ENCODE results near the gene ADCY5.

ADCY5 gene

DNA sequence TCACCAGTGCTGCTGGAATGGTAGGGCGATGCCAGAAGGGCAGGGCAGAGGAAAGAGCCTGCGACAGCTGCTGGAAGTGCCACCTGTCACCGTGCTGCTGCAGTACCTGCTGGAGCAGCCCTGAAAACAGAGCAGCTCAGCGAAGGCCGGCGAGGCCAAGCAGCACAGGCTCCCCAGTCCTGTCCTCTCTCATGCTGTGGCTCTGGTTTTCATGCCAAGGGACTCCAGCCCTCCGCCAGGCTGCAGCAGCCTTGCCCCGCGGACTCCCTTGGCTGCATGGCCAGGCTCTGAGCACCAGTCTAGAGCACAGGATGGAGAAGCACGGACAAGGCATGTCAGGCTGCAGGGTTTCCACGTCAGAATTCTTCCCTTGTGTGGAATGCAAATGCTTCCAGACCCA lies 43.9 kb downstream of the ADCY5 start:
- DNase-seq = no peak

DNA sequence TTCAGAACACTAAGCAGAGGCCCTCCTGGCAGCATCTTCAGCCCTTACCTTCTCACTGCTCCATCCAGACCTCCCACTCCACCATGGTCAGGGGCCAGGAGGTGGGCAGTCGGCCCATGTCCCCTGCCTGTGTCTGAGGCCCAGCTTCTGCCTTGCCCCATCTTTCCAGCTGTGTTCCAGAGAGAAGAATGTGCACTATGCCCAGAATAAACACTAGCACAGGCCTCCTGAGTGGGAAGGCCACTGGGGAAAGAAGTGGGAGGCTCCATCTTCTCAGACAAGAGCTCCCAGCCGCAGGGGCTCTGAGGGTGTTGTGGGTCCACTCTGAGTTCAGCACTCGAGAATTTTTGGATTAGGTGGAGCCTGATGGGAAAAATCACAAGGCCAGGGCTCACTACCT lies 44.5 kb downstream of the ADCY5 start:
- DNase-seq = no peak

DNA sequence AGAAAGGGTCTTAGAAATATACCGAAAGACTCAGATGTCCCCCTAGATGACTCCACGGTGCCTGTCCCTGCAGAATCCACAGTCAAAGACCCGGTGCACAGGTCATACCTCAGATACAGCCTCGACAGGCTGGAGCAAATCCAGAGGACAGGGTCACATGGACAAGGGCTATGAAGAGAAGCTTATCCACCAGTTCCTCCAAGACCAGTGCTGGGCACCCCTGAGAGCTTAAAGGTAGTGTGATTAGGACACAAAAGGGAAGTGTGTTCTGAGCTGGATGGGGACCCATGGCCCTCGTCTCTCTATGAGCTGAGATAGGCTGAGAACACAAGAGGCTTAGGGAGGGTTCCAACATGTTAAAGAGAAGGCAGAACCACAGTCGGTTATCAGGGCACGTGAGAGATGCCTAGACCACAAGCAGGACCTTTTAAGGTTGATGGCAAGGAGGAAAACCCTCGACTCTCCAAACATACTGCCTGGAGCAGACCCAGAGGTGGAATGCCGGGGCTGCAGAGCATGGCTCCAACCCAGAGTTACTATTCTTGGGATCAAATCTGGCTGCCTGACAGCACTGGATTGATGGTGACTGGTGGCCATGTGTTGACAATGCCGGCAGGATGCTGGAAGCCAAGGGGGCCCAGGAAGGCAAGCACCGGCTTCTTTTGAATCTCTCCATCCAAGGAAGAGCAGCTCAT lies 46.9 kb downstream of the ADCY5 start:
- DNase-seq = no peak

DNA sequence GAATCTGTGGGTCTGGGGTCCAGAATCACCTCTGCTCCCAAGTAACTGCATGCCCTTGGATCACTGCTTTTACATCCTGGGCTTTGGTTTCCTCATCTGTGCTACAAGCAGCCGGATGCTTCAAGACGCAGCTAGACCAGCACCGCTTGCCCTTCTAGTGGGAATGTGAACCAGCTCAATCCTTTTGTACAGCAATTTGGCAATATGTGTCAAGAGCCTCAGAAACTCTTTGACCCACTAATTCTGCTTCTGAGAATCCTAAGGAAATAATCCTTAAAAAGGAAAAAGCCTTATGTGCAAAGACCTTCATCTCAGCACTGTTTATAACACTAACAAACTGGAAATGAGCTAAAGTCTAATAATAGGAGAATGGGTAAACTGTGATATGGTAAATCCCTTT lies 48.7 kb downstream of the ADCY5 start:
- no peak for DNase-seq

DNA sequence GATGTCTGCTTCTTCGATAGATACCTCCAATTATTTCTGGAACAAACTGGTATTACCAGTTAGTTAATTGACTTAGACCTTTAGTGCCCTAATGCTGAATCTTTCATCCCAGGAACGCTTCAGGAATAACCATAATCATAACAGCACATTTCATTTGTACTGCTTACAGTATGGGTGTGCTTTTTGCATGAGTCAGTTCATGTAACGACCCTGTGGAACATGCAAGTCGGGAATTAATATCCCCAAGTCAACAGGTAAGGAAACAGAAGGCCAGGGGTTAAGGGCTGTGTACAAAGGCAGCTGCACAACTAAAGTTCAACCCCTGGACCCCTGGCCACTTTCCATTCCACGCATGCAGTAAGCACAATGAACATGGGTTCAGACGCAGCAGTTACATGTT lies 49.2 kb downstream of the ADCY5 start:
- no peak for DNase-seq

DNA sequence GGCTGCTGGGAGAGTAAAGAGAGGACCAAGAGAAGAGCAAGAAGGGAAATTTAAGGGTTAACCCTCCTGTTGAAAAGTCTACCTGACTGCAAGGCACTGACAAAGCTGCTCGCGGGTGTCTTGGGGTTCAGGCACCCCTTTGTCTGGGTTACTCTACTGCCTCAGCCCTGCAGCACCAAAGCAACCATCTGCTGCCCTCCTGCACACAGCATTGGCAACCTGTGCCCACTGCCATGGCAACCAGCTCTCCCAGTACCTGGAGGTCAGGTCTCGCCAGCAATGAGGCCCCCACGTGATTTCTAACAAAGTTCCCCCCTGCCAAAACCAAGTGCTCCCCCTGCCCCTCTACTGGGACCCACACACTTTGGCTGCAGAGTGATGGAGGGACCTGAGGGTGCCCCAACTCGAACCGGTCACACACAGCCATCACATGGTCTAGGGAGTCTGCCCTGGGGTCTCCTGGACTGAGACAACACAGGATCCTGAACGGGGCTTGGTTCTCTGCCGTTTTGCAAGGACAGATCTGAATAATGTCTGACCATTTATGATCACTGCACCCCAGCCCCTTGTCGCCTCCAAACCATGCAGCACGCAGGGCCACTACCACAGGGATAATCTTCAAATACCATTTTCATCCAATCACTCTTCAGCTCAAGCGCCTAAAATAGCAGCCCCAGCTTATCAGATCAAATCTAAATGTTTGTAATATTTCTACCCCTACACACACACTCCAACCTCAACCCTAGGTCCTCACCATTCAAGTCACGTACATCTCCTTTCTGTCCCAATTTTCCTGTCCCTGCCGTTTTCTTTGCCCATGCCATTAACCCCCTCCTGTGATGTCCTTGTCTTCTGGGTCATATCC lies 50.7 kb downstream of the ADCY5 start:
- DNase-seq = no peak

DNA sequence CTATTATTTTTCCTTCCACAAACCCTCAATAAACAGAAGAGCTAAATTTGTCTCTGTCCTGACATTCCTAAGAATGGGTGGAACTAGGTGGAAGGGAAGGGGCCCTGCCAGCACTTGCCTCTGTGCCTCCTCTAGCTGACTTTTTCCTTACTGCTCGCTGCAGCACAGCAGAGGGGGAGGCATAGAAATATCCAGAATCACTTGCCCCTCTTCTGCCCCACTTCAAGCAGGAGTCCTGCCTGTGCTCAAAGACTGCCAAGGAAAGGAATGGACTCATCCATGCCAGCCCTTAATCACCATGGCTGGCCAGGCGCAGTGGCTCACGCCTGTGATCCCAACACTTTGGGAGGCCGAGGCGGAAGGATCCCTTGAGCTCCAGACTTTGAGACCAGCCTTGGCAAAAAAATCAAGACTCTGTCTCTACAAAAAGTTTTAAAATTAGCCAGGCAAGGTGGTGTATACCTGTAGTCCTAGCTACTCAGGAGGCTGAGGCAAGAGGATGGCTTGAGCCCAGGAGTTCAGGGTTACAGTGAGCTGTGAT lies 51.8 kb downstream of the ADCY5 start:
- DNase-seq = no peak

DNA sequence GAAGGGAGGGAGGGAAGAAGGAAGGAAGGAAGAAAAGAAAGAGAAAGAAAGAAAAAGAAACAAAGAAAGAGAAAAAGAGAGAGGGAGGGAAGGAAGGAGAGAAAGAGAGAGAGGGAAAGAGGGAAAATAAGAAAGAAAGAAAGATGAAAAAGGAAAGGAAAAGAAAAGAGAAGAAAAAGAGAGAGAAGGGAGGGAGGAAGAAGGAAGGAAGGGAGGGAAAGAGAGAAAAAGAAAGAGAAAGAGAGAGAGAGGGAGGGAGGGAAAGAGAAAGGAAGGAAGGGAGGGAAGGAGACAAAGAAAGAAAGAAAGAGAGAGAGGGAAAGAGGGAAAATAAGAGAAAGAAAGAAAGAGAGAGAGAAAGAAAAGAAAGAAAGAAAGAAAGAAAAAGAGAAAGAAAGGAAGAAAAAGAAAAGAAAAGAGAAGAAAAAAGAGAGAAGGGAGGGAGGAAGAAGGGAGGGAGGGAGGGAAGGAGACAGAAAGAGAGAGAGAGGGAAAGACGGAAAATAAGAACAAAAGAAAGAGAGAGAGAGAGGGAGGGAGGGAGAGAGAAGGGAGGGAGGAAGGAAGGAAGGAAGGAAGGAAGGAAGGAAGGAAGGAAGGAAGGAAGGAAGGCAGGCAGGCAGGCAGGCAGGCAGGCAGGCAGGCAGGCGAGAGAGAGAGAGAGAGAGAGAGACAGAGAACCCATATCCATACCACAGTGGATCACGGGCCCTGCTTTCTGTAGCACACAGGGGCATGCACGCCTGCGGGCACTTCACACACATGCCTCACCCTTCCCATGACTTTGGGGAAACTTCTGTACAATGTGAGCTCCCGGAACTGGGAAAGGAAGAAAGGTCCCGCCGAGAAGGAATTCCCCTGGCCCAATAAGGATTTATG lies 52.5 kb downstream of the ADCY5 start:
- no peak for DNase-seq

DNA sequence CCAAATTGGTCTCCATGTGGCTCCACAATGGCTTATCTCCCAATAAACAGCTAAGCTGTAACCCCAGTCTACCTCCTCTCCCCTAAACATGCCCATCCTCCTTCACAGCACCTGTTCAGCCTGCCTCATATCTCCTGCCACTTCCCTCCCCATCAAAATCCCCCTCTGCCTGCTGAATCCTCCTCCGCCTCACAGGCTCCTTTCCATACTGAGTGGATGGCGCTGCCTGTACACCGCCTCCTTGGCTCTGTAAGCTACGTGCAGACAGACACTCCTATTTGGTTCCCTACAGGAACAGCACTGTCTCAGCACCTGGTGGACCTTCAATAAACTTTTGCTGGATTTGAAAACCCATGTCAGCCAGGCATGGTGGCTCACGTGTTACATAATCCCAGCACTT lies 53.7 kb downstream of the ADCY5 start:
- no peak for DNase-seq

DNA sequence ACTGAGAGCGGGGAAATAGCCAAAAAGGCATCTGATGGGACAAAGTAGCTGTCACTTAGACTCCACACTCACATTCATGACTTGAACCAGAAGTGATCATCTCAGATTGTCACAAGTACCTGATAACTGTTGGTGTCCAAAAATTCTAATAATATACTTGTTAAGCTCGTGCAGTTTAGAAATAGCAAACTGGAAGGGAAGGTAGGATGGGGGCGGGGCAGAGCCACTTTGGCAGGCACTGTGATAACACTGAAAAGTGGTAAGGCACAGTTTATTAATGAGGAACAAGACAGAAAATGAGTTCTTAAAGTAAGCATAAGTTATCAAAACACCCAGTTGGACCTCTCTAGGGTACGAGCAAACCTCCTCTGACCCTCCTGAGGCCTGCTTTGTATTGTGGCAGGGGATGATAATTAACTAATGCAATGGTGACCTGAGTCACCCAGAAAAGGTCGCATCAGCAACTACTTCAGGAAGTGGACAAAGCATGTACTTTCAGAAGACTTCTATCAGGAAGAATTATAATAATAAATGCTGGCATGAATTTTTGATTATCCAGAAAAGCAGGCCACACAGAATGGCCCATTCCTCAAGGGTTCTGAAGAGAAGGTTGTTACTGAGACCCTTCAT lies 54.4 kb downstream of the ADCY5 start:
- DNase-seq = no peak

DNA sequence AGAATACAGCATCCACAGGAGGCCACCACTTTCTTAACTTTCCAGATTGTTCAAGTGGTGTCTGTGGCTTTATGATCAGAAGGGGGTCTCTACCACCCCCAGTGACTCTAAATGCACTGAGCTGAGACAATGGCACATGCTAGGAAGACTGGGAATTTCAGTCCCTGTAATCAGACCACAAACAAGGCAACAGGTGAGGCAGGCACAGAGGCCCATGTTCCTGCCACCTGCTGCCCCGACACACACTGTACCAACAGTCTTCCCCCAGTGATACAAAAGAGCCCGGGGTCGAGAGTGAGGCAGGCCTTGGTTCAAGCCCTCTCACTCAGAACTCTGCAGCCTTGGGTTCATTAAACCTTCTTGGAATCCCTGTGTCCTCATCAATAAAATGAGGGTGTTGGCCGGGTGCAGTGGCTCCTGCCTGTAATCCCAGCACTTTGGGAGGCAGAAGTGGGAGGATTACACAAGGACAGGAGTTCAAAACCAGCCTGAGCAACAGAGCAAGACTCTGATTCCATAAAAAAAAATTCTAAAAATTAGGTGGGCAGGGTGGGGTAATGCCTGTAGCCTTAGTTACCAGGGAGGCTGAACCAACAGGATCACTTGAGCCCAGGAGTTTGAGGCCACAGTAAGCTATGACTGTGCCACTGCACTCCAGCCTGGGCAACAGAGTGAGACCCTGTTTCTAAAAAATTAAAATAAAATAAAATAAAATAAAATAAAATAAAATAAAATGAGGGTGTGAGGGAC lies 55.8 kb downstream of the ADCY5 start:
- DNase-seq = no peak

DNA sequence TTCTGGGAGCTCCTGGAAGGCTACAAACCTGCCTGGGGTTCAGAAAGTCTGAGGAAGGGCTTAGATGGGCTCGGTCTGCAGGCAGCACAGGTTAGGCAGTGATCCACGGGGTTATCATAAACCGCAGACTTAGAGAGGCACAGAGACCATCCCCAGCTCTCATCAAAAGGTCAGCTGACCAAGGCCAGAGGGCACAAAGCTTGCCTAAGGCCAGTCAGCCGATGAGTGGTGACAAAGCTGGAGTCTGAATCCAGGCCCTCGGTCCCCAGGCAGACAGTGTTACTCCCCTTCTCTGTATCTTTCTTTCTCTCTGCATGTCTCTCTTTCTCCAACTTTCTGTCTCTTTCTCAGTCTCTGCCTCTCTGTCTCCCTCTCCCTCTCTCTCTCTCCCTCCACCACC lies 56.5 kb downstream of the ADCY5 start:
- no peak for DNase-seq

DNA sequence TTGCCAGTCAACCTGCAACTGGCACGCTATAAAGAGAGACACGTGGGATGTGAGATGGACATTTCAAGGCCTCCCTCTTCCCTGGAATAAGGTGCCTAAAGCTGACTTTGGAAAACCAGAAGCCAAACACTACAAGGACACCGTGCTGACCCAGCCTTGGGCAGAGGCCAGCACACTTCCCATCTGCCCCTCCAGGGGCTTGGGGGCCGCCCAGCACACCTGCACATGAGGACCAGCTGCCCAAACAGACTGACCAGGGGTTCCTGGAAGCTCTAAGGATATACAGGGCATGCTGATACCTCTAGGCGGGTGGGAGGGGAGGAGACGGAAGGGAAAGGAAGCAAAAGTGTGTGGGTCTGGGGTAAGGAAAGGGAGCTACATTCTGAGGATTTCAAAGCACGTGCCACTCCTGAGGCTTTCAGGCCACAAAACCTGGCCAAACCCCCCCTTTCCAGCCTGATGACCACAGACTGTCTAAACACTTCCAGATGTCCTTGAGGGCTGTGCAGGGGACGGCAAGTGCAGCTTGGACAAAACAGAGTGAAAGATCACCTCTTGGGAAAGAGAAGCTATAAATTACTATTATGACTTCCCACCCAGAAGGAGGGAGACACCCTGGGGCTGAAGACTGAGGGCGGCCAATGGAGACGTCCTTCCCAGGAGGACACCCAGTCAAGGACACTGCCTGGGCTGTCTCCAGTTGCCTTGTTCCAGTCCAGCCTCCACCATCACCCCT lies 57.9 kb downstream of the ADCY5 start:
- DNase-seq = peak; percentile 60

DNA sequence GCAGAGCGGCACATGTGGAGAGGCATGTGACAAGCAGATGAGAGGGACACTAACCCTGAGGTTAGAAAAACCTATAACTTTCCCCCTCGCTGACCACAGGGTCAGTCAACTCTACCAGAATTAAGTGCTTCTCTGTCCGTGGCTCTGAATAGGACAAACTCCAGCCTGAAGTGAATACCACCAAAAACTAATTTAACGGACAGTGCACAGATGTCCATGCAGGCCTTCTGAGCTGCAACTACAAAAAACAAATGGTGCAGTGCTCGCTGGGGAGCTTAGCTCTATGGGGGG lies 59.3 kb downstream of the ADCY5 start:
- DNase-seq = no peak

DNA sequence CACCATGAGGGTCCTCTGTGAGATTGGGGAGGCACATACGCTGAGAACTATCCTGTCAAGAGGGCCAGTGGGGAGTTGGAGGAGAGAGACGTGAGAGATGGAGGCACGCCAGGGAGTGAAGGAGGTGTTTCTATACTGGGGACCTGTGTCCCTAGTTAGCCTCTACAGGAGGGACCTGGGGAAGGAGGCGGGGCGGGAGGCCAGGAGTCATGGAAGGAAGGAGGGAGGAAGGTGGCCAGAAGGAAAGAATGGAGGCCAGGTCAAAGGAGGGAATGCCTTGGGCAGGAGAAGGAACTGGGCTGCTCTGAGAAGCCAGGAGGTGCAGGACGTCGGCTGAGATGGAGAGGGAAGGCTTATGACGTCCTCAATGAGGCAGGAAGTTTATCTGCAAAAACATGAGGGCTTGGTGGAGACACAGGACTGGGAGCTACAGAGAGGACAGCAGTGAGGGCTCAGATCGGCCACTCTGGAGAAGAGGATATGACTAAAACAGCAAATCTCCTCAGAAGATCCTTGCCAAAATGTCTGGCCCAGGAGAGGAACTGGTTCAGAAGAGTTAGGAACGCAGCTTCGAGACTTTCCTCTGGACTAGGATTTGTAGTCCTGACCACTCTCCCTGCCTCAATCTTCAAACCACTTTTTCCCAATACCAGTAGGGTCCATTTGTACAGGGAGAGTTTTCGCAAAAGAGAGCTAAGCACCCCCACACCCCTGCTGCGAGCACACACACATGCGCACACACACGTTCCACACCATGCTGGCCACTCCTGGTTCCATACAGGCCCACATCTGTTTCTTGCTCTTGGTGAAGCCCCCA lies 59.9 kb downstream of the ADCY5 start:
- no peak for DNase-seq

DNA sequence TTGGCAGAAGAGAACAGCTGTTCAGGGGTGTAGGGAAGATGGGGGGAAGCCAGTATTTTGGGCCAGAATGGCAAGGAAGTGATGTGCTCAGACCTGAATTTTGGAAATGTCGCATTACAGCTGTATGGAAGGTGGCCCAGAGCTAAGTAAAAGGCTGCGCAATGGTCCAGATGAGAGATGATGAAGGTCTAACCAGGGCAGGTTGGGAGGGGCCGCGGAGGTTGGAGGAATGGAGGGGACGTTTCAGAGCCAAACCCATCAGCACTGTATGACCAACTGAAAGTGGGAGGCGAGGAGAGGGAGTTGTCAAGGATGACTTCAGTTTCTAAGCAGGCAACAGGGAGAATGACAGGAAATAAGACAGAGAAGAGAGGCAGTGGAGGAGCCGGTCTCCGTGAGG lies 60.8 kb downstream of the ADCY5 start:
- DNase-seq = no peak

DNA sequence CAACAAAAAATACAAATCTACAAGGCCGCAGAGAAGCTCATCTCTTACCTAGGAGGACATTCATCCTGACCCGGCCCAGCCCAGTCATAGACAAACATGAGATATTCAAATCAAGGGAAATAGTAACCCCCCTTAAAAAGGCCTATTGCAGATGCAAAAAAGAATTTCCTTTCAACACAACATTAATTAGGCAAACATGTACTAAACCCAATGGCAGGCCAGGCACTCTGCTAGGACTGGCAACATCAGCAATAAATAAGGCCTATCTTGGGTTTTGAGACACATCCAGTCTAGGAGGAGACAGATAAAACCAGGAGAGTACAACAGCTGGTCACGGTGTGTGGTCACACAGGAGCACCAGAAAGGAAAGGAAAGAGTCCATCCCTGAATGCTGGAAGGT lies 61.4 kb downstream of the ADCY5 start:
- DNase-seq = no peak

DNA sequence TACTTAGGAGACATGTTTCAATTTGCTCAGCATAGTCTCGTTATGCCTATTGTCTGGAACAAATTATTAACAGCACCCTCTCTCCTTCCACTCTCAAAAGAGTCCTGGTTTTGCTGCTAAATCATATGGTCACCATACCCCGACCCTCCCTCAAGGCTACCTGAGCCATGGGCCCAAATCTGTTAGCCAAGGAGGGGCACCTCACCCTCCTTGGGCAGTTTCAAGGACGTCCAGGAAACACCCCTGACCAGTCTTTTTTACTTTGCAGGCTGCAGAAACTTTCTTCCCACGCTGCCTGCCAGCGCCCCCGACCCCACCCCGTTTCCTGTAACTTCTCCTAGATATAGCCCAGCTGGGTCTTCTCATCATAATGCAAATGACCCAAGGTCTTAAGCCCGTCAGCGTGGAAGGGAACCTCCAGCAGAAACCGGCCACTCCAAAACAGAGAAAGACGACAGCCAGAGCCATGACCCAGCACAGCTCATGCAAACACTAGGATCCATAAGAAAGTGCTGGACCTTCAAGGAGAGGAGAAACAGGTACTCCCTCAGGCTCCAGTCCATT lies 62.3 kb downstream of the ADCY5 start:
- DNase-seq = no peak

DNA sequence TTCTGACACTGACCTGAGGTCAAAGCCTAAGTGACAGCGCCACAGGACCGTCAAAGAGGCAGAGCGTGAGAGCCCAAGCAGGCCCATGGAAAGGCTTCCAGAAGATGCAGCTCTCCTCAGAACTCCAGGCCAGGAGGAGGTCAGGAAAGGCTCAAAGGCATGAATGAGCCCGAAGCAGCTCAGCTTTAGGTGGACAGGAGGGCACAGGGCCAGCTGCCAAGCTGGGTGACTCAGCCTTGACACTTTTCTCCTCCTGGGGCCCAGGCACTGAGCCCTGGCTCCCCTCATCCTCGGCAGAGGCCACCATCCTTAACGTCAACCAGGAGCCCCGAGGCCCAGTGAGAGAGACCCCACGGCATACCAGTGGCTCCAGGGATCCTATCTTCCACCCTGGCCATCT lies 62.9 kb downstream of the ADCY5 start:
- DNase-seq = no peak

DNA sequence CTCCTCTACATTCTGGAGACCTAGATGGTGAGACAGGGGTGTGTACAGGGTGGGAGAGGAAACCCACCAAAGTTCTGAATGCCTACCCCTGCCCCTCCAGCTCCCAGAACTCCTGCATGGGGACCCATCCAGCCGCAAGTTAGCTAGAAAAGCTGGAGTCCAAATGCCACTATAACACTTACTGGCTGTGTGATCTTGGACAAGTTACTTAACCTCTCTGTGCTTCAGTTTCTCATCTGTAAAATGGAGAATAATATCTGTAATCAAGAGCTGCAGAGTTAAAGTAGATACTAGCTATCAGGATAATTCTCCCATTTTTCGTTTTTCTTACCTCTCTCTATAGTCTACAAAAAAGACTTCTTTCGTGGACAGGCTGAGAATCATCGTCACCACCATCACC lies 63.4 kb downstream of the ADCY5 start:
- DNase-seq = no peak

Data from COR-L47 (cell line).